HG02642 (cell line): ENCODE measurements around the gene TRMT112.

Experiments
- ATAC-seq: cut with Tn5 transposase; IDR thresholded peaks from one replicate; pipeline ENCODE4 v1.9.1; 2021; ENCODE audit warnings: mild to moderate bottlenecking; ENCODE audit not compliant: unreplicated experiment, poor library complexity

TRMT112 gene

GRCh38 chr11:64317325-64317960 lies at the start of gene TRMT112:
Gene TRMT112, minus strand, starts transcription at chr11:64317559. Its CDS starts 33 bp downstream, at chr11:64317526.
- peak; percentile 63 for ATAC-seq

GRCh38 chr11:64366751-64367150 lies 49.4 kb upstream of the TRMT112 start:
- ATAC-seq = no peak

GRCh38 chr11:64364911-64365310 lies 47.6 kb upstream of the TRMT112 start:
- ATAC-seq = no peak

GRCh38 chr11:64364435-64364834 lies 47.1 kb upstream of the TRMT112 start:
- no peak for ATAC-seq

- ATAC-seq = no peak
Measured at GRCh38 chr11:64362339-64362738, 45.0 kb upstream of the TRMT112 start.

GRCh38 chr11:64361659-64362058 lies 44.3 kb upstream of the TRMT112 start:
- no peak for ATAC-seq

- ATAC-seq = no peak
Measured at GRCh38 chr11:64360448-64360921, 43.1 kb upstream of the TRMT112 start.

GRCh38 chr11:64359712-64360445 lies 42.5 kb upstream of the TRMT112 start:
- no peak for ATAC-seq

GRCh38 chr11:64358907-64359711 lies 41.8 kb upstream of the TRMT112 start, which contains the start of gene RPS6KA4:
Gene RPS6KA4, plus strand, starts transcription at chr11:64359162. Its CDS starts 74 bp downstream, at chr11:64359236.
- no peak for ATAC-seq

GRCh38 chr11:64358536-64358906 lies 41.2 kb upstream of the TRMT112 start:
- ATAC-seq = no peak

GRCh38 chr11:64357904-64358535 lies 40.7 kb upstream of the TRMT112 start:
- no peak for ATAC-seq

GRCh38 chr11:64357446-64357845 lies 40.1 kb upstream of the TRMT112 start:
- no peak for ATAC-seq

GRCh38 chr11:64356498-64357411 lies 39.4 kb upstream of the TRMT112 start:
- ATAC-seq = no peak

GRCh38 chr11:64355078-64355940 lies 38.0 kb upstream of the TRMT112 start:
- ATAC-seq = no peak

GRCh38 chr11:64353715-64354506 lies 36.6 kb upstream of the TRMT112 start:
- ATAC-seq = no peak

- ATAC-seq = no peak
Measured at GRCh38 chr11:64352995-64353714, 35.8 kb upstream of the TRMT112 start.
